ENCODE measurements around the gene CYP2B6. TPM values are rescaled to one million over a fixed set of nuclear protein-coding genes. Genes with fewer than 3 reads are reported as not detected.
A peak's percentile ranks its signal among the peaks of the same experiment; 100 is the strongest.
"Not testable (repeated sequence)": the region's sequence is repeated elsewhere in the genome, so short reads cannot be mapped to it uniquely, and the experiment has no call there.

The CYP2B6 gene
- total and polyA plus RNA-seq, 2 of the 13 experiments (the other 11 are each of a cell fraction or from before 2014, with no cell fraction given): 0.09 TPM; not detected in 1

- ATAC-seq (no peak), FAIRE-seq (no peak), DNase-seq (ENCODE audit: low spot score) (no peak)
- BruUV-seq (replicated peaks): no TSS peak
- Histone ChIP-seq H3K9me3 (ENCODE audit: low read length) (no peaks in the 10 kb centered on the region), H3K4me2 (ENCODE audit: low read depth, low read length) (no peak overlapping the region), H3K4me1 (ENCODE audit: insufficient read depth, low read length) (peaks cover 6% of the 10 kb centered on the region; the same call in 1 of the 2 replicates), H3K4me3 (replicated peaks in 1 of 3; ENCODE audit: insufficient read depth in 1 of 3, low read depth in 2 of 3, low read length in 3 of 3) (no peak overlapping the region), H3K9ac (ENCODE audit: insufficient read depth, low read depth, low read length) (no peak overlapping the region), H3K79me2 (ENCODE audit: insufficient read depth, low read length) (no peaks in the 10 kb centered on the region), H4K20me1 (ENCODE audit: insufficient read depth, low read length) (no peaks in the 10 kb centered on the region), H3K27ac (ENCODE audit: extremely low read length, insufficient read depth, low read length) (no peak overlapping the region), H3K36me3 (replicated peaks in 1 of 2; ENCODE audit: control insufficient read depth in 1 of 2, insufficient read depth in 2 of 2, low read length in 2 of 2) (no peaks in the 10 kb centered on the region), H3K27me3 (ENCODE audit: control insufficient read depth in 1 of 2, insufficient read depth in 2 of 2, low read length in 2 of 2) (peaks cover 0 to 1% of the 10 kb centered on the region in 2 experiments; a peak in 1 of 5 replicates), H2AFZ (ENCODE audit: low read length) (no peak overlapping the region)
- TF ChIP-seq ELK4 (CRISPR knock-in tag; IDR thresholded peaks at IDR 0.05; ENCODE audit: borderline replicate concordance) (no peak), CREB1 (IDR thresholded peaks at IDR 0.05) (0 out of 2 replicates have a peak, but pooled peaks have one; percentile 25), CREB1 (CRISPR knock-in tag; IDR thresholded peaks at IDR 0.05) (no peak)
- ChIA-PET POLR2A (no interaction called here), CTCF (ENCODE audit: low intra/inter-chr PET ratio, low total read pairs) (no interaction called here)
- 10% methylated on average over 2 of the region's 2 CpGs for WGBS (ENCODE audit: low lambda C conversion rate)
- in situ Hi-C loops (cut with HindIII; ENCODE audit: extremely low pct_ligation_motif_present, low pct_unique_long_range_greater_than_20kb): no loop called here
- intact Hi-C loops (cut with micrococcal nuclease; ENCODE audit: unreplicated experiment): no loop called here
These were observed 4.3 kb downstream of the CYP2B6 start for GRCh38 chr19:40995355-40995754.

- intact Hi-C loops (cut with micrococcal nuclease; ENCODE audit: unreplicated experiment); H2AFZ ChIP-seq (ENCODE audit: low read length); BruUV-seq (replicated peaks); H3K4me3 ChIP-seq (replicated peaks in 1 of 3; ENCODE audit: insufficient read depth in 1 of 3, low read depth in 2 of 3, low read length in 3 of 3); H3K27me3 ChIP-seq (ENCODE audit: control insufficient read depth in 1 of 2, insufficient read depth in 2 of 2, low read length in 2 of 2); POLR2A ChIA-PET; ATAC-seq; in situ Hi-C loops (cut with HindIII; ENCODE audit: extremely low pct_ligation_motif_present, low pct_unique_long_range_greater_than_20kb); H3K9ac ChIP-seq (ENCODE audit: insufficient read depth, low read depth, low read length); H3K4me2 ChIP-seq (ENCODE audit: low read depth, low read length); H3K27ac ChIP-seq (ENCODE audit: extremely low read length, insufficient read depth, low read length); DNase-seq (ENCODE audit: low spot score); H3K9me3 ChIP-seq (ENCODE audit: low read length); FAIRE-seq; H4K20me1 ChIP-seq (ENCODE audit: insufficient read depth, low read length); H3K36me3 ChIP-seq (replicated peaks in 1 of 2; ENCODE audit: control insufficient read depth in 1 of 2, insufficient read depth in 2 of 2, low read length in 2 of 2); H3K79me2 ChIP-seq (ENCODE audit: insufficient read depth, low read length); CTCF ChIA-PET (ENCODE audit: low intra/inter-chr PET ratio, low total read pairs): not testable (repeated sequence)
- WGBS (ENCODE audit: low lambda C conversion rate): 18% methylated on average over 2 of the region's 2 CpGs
- peaks cover 12% of the 10 kb centered on the region for H3K4me1 ChIP-seq (ENCODE audit: insufficient read depth, low read length)
These were observed 7.9 kb downstream of the CYP2B6 start for GRCh38 chr19:40999018-40999417.

Data from HepG2 (cell line).